Stimulated activated memory B cell treated with anti-CD40 and anti-IgM and Interleukin-4, amounts not matched to agents 10 μg/mL and 1 μg/mL and 100 μg/mL, for 72 hours (primary cell): ENCODE results near the gene CNPY1.

ENCODE experiments used
- ATAC-seq: fragments of 150-1000 bp; cut with Tn5 transposase; 2 replicates; pipeline ENCODE4 v1.10.0; 2021
- H3K27ac Mint-ChIP-seq: one replicate; pipeline ENCODE4 v1.8.0; 2022; ENCODE audit warnings: mild to moderate bottlenecking, mixed read lengths
- H3K27me3 Mint-ChIP-seq: one replicate; pipeline ENCODE4 v1.8.0; 2022; ENCODE audit warnings: mixed read lengths
- H3K36me3 Mint-ChIP-seq: one replicate; pipeline ENCODE4 v1.8.0; 2022; ENCODE audit warnings: mixed read lengths
- H3K4me1 Mint-ChIP-seq: one replicate; pipeline ENCODE4 v1.8.0; 2022; ENCODE audit warnings: mixed read lengths
- H3K4me3 Mint-ChIP-seq: one replicate; pipeline ENCODE4 v1.8.0; 2022; ENCODE audit warnings: mild to moderate bottlenecking, moderate library complexity, mixed read lengths
- H3K9me3 Mint-ChIP-seq: one replicate; pipeline ENCODE4 v1.8.0; 2022; ENCODE audit warnings: mixed read lengths

Gene CNPY1

DNA sequence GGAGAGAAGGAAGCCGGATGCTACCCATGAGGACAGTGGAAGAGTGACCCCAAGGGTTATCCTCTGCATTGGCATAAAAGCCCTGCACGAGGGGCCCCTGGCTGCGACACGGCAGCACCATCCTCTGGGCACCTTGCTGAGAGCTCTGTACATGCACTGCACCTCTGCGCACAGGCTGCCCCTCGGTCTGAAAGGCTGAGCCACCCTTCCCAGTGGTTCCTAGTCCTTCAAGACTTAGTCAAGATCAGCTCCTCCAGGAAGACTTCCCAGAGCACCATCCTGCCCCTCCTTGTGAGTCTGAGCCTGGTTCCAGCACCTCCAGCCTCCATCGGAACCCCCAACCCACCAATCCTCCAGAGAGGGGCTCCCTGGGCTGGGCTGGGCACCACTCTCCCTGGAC lies 37.9 kb upstream of the CNPY1 start:
- Mint-ChIP-seq H3K4me1 (peaks cover 5% of the 10 kb centered on the region), H3K9me3 (no peaks in the 10 kb centered on the region), H3K27me3 (peaks cover 42% of the 10 kb centered on the region), H3K36me3 (no peaks in the 10 kb centered on the region), H3K4me3 (no peak overlapping the region), H3K27ac (no peak overlapping the region)
- no peak for ATAC-seq

- ATAC-seq, result no peak
- H3K4me1 Mint-ChIP-seq, result peaks cover 5% of the 10 kb centered on the region
- H3K4me3 Mint-ChIP-seq, result no peak overlapping the region
- H3K27me3 Mint-ChIP-seq, result peaks cover 39% of the 10 kb centered on the region
- no peak overlapping the region for H3K27ac Mint-ChIP-seq
- no peaks in the 10 kb centered on the region for H3K36me3 Mint-ChIP-seq
- H3K9me3 Mint-ChIP-seq, result no peaks in the 10 kb centered on the region
These were observed 37.3 kb upstream of the CNPY1 start for GRCh38 chr7:155583636-155584035.

GRCh38 chr7:155581954-155582353 lies 35.6 kb upstream of the CNPY1 start:
- Mint-ChIP-seq H3K27me3 (peaks cover 27% of the 10 kb centered on the region), H3K27ac (no peak overlapping the region)
- no peak for ATAC-seq

DNA sequence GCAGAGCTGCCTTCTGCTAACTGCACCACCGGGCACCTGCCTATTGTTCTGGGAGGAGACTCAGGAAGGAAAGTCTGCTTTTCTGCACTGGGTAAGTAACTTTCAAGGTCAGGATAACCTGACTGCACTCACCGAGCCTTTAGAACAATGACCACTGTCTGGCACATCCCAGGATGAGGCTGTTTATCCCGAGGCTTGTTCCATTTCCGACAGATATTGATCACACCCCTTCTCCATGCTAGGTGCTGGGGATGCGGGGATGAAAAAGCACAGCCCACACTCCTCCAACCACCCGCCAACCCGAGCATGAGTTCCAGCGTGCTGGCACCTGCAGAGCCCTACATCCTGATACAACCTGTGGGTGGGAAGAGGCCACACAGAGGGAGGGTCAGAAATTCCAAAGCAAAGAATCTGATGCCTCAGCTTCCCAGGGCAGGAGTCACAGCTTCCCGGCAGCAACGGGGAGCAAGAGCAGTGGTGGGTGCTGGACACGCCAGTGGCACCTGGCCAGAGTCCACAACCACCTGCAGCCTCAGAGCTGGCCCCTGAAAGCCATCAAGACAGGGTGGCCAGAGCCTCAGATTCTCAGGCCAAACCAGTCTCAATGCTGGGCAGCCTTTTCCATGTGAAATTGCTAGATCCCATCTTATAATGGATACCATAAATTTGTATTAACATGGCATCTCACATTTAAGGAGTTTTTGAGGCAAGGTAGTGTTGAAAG lies 34.9 kb upstream of the CNPY1 start:
- Mint-ChIP-seq H3K36me3 (no peaks in the 10 kb centered on the region), H3K9me3 (no peaks in the 10 kb centered on the region), H3K27me3 (peaks cover 20% of the 10 kb centered on the region), H3K27ac (no peak overlapping the region), H3K4me1 (peaks cover 5% of the 10 kb centered on the region), H3K4me3 (no peak overlapping the region)
- no peak for ATAC-seq

More at GRCh38 chr7:155581954-155582353, 35.6 kb upstream of the CNPY1 start:
- Mint-ChIP-seq H3K4me3 (no peak overlapping the region), H3K9me3 (no peaks in the 10 kb centered on the region), H3K36me3 (no peaks in the 10 kb centered on the region), H3K4me1 (peaks cover 5% of the 10 kb centered on the region)

GRCh38 chr7:155580367-155580766 lies 34.0 kb upstream of the CNPY1 start:
- H3K4me1 Mint-ChIP-seq, result peaks cover 2% of the 10 kb centered on the region
- peak; percentile 21 for ATAC-seq
- H3K27me3 Mint-ChIP-seq, result peaks cover 11% of the 10 kb centered on the region
- H3K4me3 Mint-ChIP-seq, result no peak overlapping the region
- H3K9me3 Mint-ChIP-seq, result no peaks in the 10 kb centered on the region
- H3K27ac Mint-ChIP-seq, result no peak overlapping the region
- no peaks in the 10 kb centered on the region for H3K36me3 Mint-ChIP-seq

DNA sequence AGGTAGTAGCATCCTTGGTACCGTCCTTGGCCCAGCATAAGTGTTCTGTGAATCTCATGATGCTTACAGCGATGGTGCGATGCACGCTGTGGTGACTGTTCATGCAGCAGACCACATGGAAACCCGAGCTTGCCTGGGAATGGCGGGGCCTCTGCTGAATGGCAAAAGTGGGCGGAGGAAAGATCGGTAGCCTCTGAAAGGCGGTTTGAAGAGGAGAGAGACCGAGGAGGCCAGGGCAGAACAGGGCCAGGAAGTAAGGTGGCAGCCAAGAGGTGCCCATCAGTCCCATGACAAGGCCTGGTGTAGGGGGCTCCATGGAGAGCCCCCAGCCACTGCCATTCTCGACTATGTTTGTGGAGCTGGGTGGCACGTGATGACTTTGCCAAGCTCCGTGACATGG lies 33.2 kb upstream of the CNPY1 start:
- no peaks in the 10 kb centered on the region for H3K36me3 Mint-ChIP-seq
- H3K9me3 Mint-ChIP-seq, result no peaks in the 10 kb centered on the region
- H3K4me1 Mint-ChIP-seq, result no peaks in the 10 kb centered on the region
- no peak overlapping the region for H3K4me3 Mint-ChIP-seq
- no peak for ATAC-seq
- peaks cover 7% of the 10 kb centered on the region for H3K27me3 Mint-ChIP-seq
- H3K27ac Mint-ChIP-seq, result no peak overlapping the region

- no peak overlapping the region for H3K4me3 Mint-ChIP-seq
- peaks cover 7% of the 10 kb centered on the region for H3K27me3 Mint-ChIP-seq
- H3K36me3 Mint-ChIP-seq, result no peaks in the 10 kb centered on the region
- no peaks in the 10 kb centered on the region for H3K4me1 Mint-ChIP-seq
- ATAC-seq, result no peak
- no peak overlapping the region for H3K27ac Mint-ChIP-seq
- H3K9me3 Mint-ChIP-seq, result no peaks in the 10 kb centered on the region
These were observed 31.7 kb upstream of the CNPY1 start for GRCh38 chr7:155578016-155578415.

DNA sequence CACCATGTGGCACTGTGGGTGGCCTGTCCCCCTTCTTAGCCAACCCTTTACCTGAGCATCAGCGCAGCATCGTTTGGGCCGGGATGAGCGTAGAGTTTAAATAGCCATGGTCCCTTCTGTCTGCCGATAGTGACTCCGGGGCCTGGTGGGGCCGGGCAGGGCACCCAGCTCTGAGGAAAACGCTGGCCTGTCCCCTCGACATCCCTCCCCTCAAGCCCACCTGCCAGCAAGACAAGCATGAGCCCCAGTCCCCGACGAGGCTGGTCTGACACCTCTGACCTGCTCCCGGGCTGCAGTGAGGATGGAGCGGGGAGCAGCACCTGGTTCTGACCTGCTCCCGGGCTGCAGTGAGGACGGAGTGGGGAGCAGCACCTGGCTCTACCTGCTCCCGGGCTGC lies 31.1 kb upstream of the CNPY1 start:
- H3K4me3 Mint-ChIP-seq, result no peak overlapping the region
- no peak overlapping the region for H3K27ac Mint-ChIP-seq
- ATAC-seq, result no peak
- H3K4me1 Mint-ChIP-seq, result no peaks in the 10 kb centered on the region
- peaks cover 8% of the 10 kb centered on the region for H3K27me3 Mint-ChIP-seq
- H3K36me3 Mint-ChIP-seq, result no peaks in the 10 kb centered on the region
- H3K9me3 Mint-ChIP-seq, result no peaks in the 10 kb centered on the region

DNA sequence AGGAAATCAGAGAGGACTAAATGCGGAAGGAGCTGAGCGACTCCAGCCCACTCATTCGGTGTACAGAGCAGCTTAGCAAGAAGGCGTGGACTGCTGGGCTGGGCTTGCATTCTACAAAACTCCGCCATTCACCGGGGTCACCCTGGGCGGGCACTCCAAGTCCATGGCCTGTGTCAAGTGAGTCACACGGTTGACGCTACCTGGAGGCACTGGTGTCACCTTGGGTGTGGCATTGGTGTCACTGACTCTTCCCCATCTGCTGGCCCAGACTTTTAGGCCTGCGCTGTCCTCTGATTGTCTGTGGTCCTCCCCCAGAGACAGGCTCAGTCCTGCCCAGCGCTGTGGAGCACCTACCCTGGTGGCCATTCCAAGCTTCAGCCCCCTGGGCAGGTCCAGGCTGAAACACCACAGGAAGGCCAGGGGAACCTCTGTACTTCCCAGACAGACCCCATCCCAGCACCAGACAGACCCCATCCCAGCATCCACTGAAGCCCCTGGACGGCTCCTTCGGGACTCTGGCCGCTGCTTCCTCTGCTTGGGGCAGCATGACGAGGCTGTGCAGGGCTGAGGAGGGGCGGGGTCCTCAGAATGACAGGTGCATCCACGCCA lies 30.6 kb upstream of the CNPY1 start:
- Mint-ChIP-seq H3K9me3 (no peaks in the 10 kb centered on the region), H3K4me1 (peaks cover under 1% of the 10 kb centered on the region), H3K36me3 (no peaks in the 10 kb centered on the region), H3K27ac (no peak overlapping the region), H3K27me3 (peaks cover 13% of the 10 kb centered on the region), H3K4me3 (no peak overlapping the region)
- ATAC-seq, result no peak

DNA sequence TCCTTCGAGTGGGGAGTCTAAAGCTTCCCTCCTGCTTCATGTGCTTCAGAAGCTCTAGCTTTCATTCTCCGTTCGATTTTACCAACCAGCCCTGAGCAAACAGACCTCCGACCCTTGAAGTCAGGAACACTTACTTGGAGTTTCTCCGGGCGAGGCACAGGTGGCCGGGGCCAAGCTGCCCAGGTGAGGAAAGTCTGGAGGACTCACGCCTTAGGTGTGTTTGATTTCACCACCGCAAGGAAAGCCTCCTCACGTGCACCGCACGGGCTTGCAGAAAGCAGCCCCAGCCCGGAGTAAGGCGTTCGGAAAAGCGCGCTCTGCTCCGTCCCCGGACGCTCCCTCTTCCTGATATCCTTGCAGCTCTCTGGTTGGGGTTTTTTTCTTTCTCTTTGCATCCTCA lies 30.1 kb upstream of the CNPY1 start:
- Mint-ChIP-seq H3K36me3 (no peaks in the 10 kb centered on the region), H3K4me1 (peaks cover 6% of the 10 kb centered on the region), H3K4me3 (no peak overlapping the region), H3K27me3 (peaks cover 19% of the 10 kb centered on the region), H3K27ac (no peak overlapping the region), H3K9me3 (no peaks in the 10 kb centered on the region)
- ATAC-seq, result no peak

DNA sequence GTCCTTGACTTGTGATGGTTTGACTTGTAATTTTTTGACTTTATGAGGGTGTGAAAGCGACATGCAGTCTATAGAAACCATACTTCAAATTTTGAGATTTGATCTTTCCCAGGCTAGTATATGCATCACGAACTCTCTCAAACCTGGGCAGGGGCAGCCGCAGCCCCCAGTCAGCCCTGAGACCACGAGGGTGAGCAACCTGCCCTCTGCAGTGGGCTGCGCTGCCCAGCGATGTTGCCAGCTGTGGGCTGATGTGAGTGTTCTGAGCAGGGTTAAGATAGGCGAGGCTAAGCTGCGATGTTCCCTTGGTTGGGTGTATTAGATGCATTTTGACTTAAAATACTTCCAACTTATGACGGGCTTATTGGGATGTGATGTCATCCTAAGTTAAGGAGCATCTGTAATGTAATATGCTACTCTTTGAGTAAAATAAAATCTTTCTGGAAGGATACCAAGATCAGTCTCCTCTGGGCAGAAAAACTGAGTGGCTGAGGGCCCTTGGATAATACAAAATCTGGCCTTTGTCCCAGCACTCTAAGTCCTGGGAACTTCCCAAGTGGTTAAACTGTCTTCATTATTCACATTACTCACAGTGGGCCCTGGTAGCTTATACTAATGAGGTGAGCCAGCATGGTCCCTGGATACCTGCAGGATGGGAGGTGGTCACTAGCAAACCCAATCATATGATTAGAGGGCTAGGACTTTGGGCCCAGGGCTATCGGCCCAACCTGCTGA lies 28.4 kb upstream of the CNPY1 start:
- no peak for ATAC-seq
- Mint-ChIP-seq H3K27me3 (peaks cover 23% of the 10 kb centered on the region), H3K4me1 (peaks cover 6% of the 10 kb centered on the region), H3K4me3 (no peak overlapping the region), H3K36me3 (no peaks in the 10 kb centered on the region), H3K9me3 (no peaks in the 10 kb centered on the region), H3K27ac (no peak overlapping the region)

DNA sequence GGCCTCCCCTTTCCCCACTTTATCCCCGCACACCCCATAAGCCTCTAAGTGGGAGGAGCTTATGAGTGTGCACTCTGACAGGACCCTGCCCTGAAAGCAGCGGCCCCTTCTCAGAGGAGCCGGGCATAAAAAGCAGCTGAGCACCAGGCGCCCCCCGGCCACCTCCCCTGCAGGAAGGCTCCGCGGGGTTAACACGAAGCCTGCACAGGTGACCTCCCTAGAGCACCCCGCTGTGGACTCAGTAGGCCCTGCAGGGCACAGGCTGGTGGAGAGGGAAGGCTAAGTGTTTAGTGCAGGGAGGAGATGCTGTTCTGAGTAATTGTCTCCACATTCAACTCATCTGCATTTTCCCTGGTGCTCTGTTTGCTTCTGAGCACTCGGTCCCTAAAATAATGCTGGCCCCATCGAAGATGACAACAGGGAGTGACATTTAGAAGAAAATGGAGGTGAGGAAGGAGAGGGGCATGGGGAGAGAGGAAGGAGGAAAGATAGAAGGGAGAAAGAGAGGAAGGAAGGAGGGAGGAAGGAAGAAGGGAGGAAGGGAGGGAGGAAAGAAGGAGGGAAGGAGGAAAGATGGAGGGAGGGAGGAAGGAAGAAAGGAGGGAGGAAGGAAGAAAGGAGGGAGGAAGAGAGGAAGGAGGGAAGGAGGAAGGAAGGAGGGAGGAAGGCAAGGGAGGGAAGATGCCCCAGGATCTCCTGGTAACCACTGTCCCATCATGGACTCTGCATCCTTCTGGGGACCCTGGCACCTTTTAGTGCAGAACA lies 25.4 kb upstream of the CNPY1 start:
- no peak overlapping the region for H3K4me3 Mint-ChIP-seq
- H3K27me3 Mint-ChIP-seq, result peaks cover 16% of the 10 kb centered on the region
- no peaks in the 10 kb centered on the region for H3K9me3 Mint-ChIP-seq
- no peaks in the 10 kb centered on the region for H3K36me3 Mint-ChIP-seq
- no peak overlapping the region for H3K27ac Mint-ChIP-seq
- no peak for ATAC-seq
- H3K4me1 Mint-ChIP-seq, result peaks cover 6% of the 10 kb centered on the region

- peak; percentile 14 for ATAC-seq
- no peaks in the 10 kb centered on the region for H3K9me3 Mint-ChIP-seq
- no peak overlapping the region for H3K4me3 Mint-ChIP-seq
- no peak overlapping the region for H3K27ac Mint-ChIP-seq
- H3K27me3 Mint-ChIP-seq, result peaks cover 16% of the 10 kb centered on the region
- H3K4me1 Mint-ChIP-seq, result peaks cover 6% of the 10 kb centered on the region
- H3K36me3 Mint-ChIP-seq, result no peaks in the 10 kb centered on the region
These were observed 24.6 kb upstream of the CNPY1 start for GRCh38 chr7:155570991-155571390.

GRCh38 chr7:155570171-155570958 lies 24.0 kb upstream of the CNPY1 start:
- Mint-ChIP-seq H3K4me3 (no peak overlapping the region), H3K9me3 (no peaks in the 10 kb centered on the region), H3K4me1 (peaks cover 6% of the 10 kb centered on the region), H3K36me3 (no peaks in the 10 kb centered on the region), H3K27me3 (peaks cover 16% of the 10 kb centered on the region), H3K27ac (no peak overlapping the region)
- peak; percentile 2 for ATAC-seq

- no peak overlapping the region for H3K4me3 Mint-ChIP-seq
- H3K4me1 Mint-ChIP-seq, result peaks cover 6% of the 10 kb centered on the region
- H3K27ac Mint-ChIP-seq, result no peak overlapping the region
- H3K9me3 Mint-ChIP-seq, result no peaks in the 10 kb centered on the region
- no peaks in the 10 kb centered on the region for H3K36me3 Mint-ChIP-seq
- ATAC-seq, result no peak
- peaks cover 16% of the 10 kb centered on the region for H3K27me3 Mint-ChIP-seq
These were observed 23.3 kb upstream of the CNPY1 start for GRCh38 chr7:155569681-155570080.
